ENCODE results near the gene STAG1.
"Not testable (repeated sequence)": the region's sequence is repeated elsewhere in the genome, so short reads cannot be mapped to it uniquely, and the experiment has no call there.

STAG1 gene

GRCh38 chr3:136651581-136651980, 100.6 kb downstream of the STAG1 start:
- Histone ChIP-seq H3K27ac (ENCODE audit: low read depth, low read length) (no peak overlapping the region), H3K27me3 (ENCODE audit: control insufficient read depth, insufficient read depth, low read length) (no peaks in the 10 kb centered on the region), H3K4me3 (ENCODE audit: low read depth, low read length) (no peak overlapping the region), H3K4me1 (ENCODE audit: control insufficient read depth, insufficient read depth, low read length) (no peaks in the 10 kb centered on the region; the same call in 1 of the 2 replicates), H3K9ac (ENCODE audit: low read length) (no peak overlapping the region), H3K36me3 (ENCODE audit: control insufficient read depth, insufficient read depth, low read length) (0 out of 2 replicates have a peak, but pooled peaks cover 2% of the 10 kb centered on the region), H3K9me3 (ENCODE audit: control insufficient read depth, insufficient read depth, low read depth, low read length) (peaks cover 24% of the 10 kb centered on the region)

GRCh38 chr3:136650461-136650860, 101.7 kb downstream of the STAG1 start:
- Histone ChIP-seq H3K4me1 (ENCODE audit: control insufficient read depth, insufficient read depth, low read length) (no peaks in the 10 kb centered on the region; the same call in 1 of the 2 replicates), H3K27ac (ENCODE audit: low read depth, low read length) (no peak overlapping the region), H3K4me3 (ENCODE audit: low read depth, low read length) (no peak overlapping the region), H3K9ac (ENCODE audit: low read length) (no peak overlapping the region), H3K36me3 (ENCODE audit: control insufficient read depth, insufficient read depth, low read length) (0 out of 2 replicates have a peak, but pooled peaks cover 2% of the 10 kb centered on the region), H3K27me3 (ENCODE audit: control insufficient read depth, insufficient read depth, low read length) (no peaks in the 10 kb centered on the region), H3K9me3 (ENCODE audit: control insufficient read depth, insufficient read depth, low read depth, low read length) (peaks cover 19% of the 10 kb centered on the region)

GRCh38 chr3:136645915-136646314, 106.3 kb downstream of the STAG1 start:
- no peaks in the 10 kb centered on the region for H3K4me1 ChIP-seq (ENCODE audit: control insufficient read depth, insufficient read depth, low read length)
- H3K36me3 ChIP-seq (ENCODE audit: control insufficient read depth, insufficient read depth, low read length): no peaks in the 10 kb centered on the region
- no peak overlapping the region for H3K27ac ChIP-seq (ENCODE audit: low read depth, low read length)
- no peak overlapping the region for H3K9ac ChIP-seq (ENCODE audit: low read length)
- H3K27me3 ChIP-seq (ENCODE audit: control insufficient read depth, insufficient read depth, low read length): no peaks in the 10 kb centered on the region
- H3K4me3 ChIP-seq (ENCODE audit: low read depth, low read length): no peak overlapping the region
- H3K9me3 ChIP-seq (ENCODE audit: control insufficient read depth, insufficient read depth, low read depth, low read length): no peaks in the 10 kb centered on the region

- no peaks in the 10 kb centered on the region for H3K4me1 ChIP-seq (ENCODE audit: control insufficient read depth, insufficient read depth, low read length)
- H3K27me3 ChIP-seq (ENCODE audit: control insufficient read depth, insufficient read depth, low read length): no peaks in the 10 kb centered on the region
- no peak overlapping the region for H3K9ac ChIP-seq (ENCODE audit: low read length)
- H3K36me3 ChIP-seq (ENCODE audit: control insufficient read depth, insufficient read depth, low read length): no peaks in the 10 kb centered on the region
- H3K27ac ChIP-seq (ENCODE audit: low read depth, low read length): no peak overlapping the region
- H3K9me3 ChIP-seq (ENCODE audit: control insufficient read depth, insufficient read depth, low read depth, low read length): no peaks in the 10 kb centered on the region
- no peak overlapping the region for H3K4me3 ChIP-seq (ENCODE audit: low read depth, low read length)
Observed at GRCh38 chr3:136644212-136644611, 108.0 kb downstream of the STAG1 start.

- H3K4me3 ChIP-seq (ENCODE audit: low read depth, low read length); H3K27me3 ChIP-seq (ENCODE audit: control insufficient read depth, insufficient read depth, low read length); H3K27ac ChIP-seq (ENCODE audit: low read depth, low read length); H3K4me1 ChIP-seq (ENCODE audit: control insufficient read depth, insufficient read depth, low read length); H3K9ac ChIP-seq (ENCODE audit: low read length); H3K36me3 ChIP-seq (ENCODE audit: control insufficient read depth, insufficient read depth, low read length); H3K9me3 ChIP-seq (ENCODE audit: control insufficient read depth, insufficient read depth, low read depth, low read length): not testable (repeated sequence)
Observed at GRCh38 chr3:136643380-136643779, 108.8 kb downstream of the STAG1 start.

- Histone ChIP-seq H3K27ac (ENCODE audit: low read depth, low read length) (no peak overlapping the region), H3K9ac (ENCODE audit: low read length) (no peak overlapping the region), H3K4me1 (ENCODE audit: control insufficient read depth, insufficient read depth, low read length) (no peaks in the 10 kb centered on the region), H3K9me3 (ENCODE audit: control insufficient read depth, insufficient read depth, low read depth, low read length) (no peaks in the 10 kb centered on the region), H3K36me3 (ENCODE audit: control insufficient read depth, insufficient read depth, low read length) (no peaks in the 10 kb centered on the region), H3K27me3 (ENCODE audit: control insufficient read depth, insufficient read depth, low read length) (no peaks in the 10 kb centered on the region), H3K4me3 (ENCODE audit: low read depth, low read length) (no peak overlapping the region)
Observed at GRCh38 chr3:136642711-136643110, 109.5 kb downstream of the STAG1 start.

GRCh38 chr3:136639069-136639468, 113.1 kb downstream of the STAG1 start:
- H3K27ac ChIP-seq (ENCODE audit: low read depth, low read length): no peak overlapping the region

GRCh38 chr3:136637176-136637575, 115.0 kb downstream of the STAG1 start:
- H3K4me1 ChIP-seq (ENCODE audit: control insufficient read depth, insufficient read depth, low read length): peaks cover 3% of the 10 kb centered on the region; the same call in 1 of the 2 replicates
- H3K27me3 ChIP-seq (ENCODE audit: control insufficient read depth, insufficient read depth, low read length): no peaks in the 10 kb centered on the region
- H3K4me3 ChIP-seq (ENCODE audit: low read depth, low read length): no peak overlapping the region
- H3K9ac ChIP-seq (ENCODE audit: low read length): no peak overlapping the region
- H3K27ac ChIP-seq (ENCODE audit: low read depth, low read length): no peak overlapping the region
- no peaks in the 10 kb centered on the region for H3K36me3 ChIP-seq (ENCODE audit: control insufficient read depth, insufficient read depth, low read length)
- H3K9me3 ChIP-seq (ENCODE audit: control insufficient read depth, insufficient read depth, low read depth, low read length): no peaks in the 10 kb centered on the region

More at GRCh38 chr3:136639069-136639468, 113.1 kb downstream of the STAG1 start:
- Histone ChIP-seq H3K4me1 (ENCODE audit: control insufficient read depth, insufficient read depth, low read length) (no peaks in the 10 kb centered on the region), H3K9me3 (ENCODE audit: control insufficient read depth, insufficient read depth, low read depth, low read length) (no peaks in the 10 kb centered on the region), H3K9ac (ENCODE audit: low read length) (no peak overlapping the region), H3K4me3 (ENCODE audit: low read depth, low read length) (no peak overlapping the region), H3K36me3 (ENCODE audit: control insufficient read depth, insufficient read depth, low read length) (no peaks in the 10 kb centered on the region), H3K27me3 (ENCODE audit: control insufficient read depth, insufficient read depth, low read length) (no peaks in the 10 kb centered on the region)

- H3K9me3 ChIP-seq (ENCODE audit: control insufficient read depth, insufficient read depth, low read depth, low read length): no peaks in the 10 kb centered on the region
- no peak overlapping the region for H3K9ac ChIP-seq (ENCODE audit: low read length)
- H3K27ac ChIP-seq (ENCODE audit: low read depth, low read length): no peak overlapping the region
- H3K4me1 ChIP-seq (ENCODE audit: control insufficient read depth, insufficient read depth, low read length): peaks cover 10% of the 10 kb centered on the region; the same call in 1 of the 2 replicates
- no peaks in the 10 kb centered on the region for H3K27me3 ChIP-seq (ENCODE audit: control insufficient read depth, insufficient read depth, low read length)
- H3K4me3 ChIP-seq (ENCODE audit: low read depth, low read length): no peak overlapping the region
- no peaks in the 10 kb centered on the region for H3K36me3 ChIP-seq (ENCODE audit: control insufficient read depth, insufficient read depth, low read length)
Observed at GRCh38 chr3:136634821-136635220, 117.4 kb downstream of the STAG1 start.

- H3K4me1 ChIP-seq (ENCODE audit: control insufficient read depth, insufficient read depth, low read length): peaks cover 10% of the 10 kb centered on the region; the same call in 1 of the 2 replicates
- H3K9me3 ChIP-seq (ENCODE audit: control insufficient read depth, insufficient read depth, low read depth, low read length): no peaks in the 10 kb centered on the region
- no peak overlapping the region for H3K4me3 ChIP-seq (ENCODE audit: low read depth, low read length)
- H3K9ac ChIP-seq (ENCODE audit: low read length): no peak overlapping the region
- H3K27ac ChIP-seq (ENCODE audit: low read depth, low read length): no peak overlapping the region
- no peaks in the 10 kb centered on the region for H3K36me3 ChIP-seq (ENCODE audit: control insufficient read depth, insufficient read depth, low read length)
- no peaks in the 10 kb centered on the region for H3K27me3 ChIP-seq (ENCODE audit: control insufficient read depth, insufficient read depth, low read length)
Observed at GRCh38 chr3:136632625-136633081, 119.5 kb downstream of the STAG1 start.

GRCh38 chr3:136631424-136631823, 120.8 kb downstream of the STAG1 start:
- H3K27ac ChIP-seq (ENCODE audit: low read depth, low read length): no peak overlapping the region
- no peaks in the 10 kb centered on the region for H3K27me3 ChIP-seq (ENCODE audit: control insufficient read depth, insufficient read depth, low read length)
- no peaks in the 10 kb centered on the region for H3K9me3 ChIP-seq (ENCODE audit: control insufficient read depth, insufficient read depth, low read depth, low read length)
- H3K4me3 ChIP-seq (ENCODE audit: low read depth, low read length): no peak overlapping the region
- H3K4me1 ChIP-seq (ENCODE audit: control insufficient read depth, insufficient read depth, low read length): peaks cover 10% of the 10 kb centered on the region; the same call in 1 of the 2 replicates
- no peaks in the 10 kb centered on the region for H3K36me3 ChIP-seq (ENCODE audit: control insufficient read depth, insufficient read depth, low read length)
- H3K9ac ChIP-seq (ENCODE audit: low read length): no peak overlapping the region

GRCh38 chr3:136630915-136631314, 121.3 kb downstream of the STAG1 start:
- H3K27me3 ChIP-seq (ENCODE audit: control insufficient read depth, insufficient read depth, low read length): no peaks in the 10 kb centered on the region
- no peak overlapping the region for H3K9ac ChIP-seq (ENCODE audit: low read length)
- no peaks in the 10 kb centered on the region for H3K9me3 ChIP-seq (ENCODE audit: control insufficient read depth, insufficient read depth, low read depth, low read length)
- no peak overlapping the region for H3K4me3 ChIP-seq (ENCODE audit: low read depth, low read length)
- H3K27ac ChIP-seq (ENCODE audit: low read depth, low read length): no peak overlapping the region
- H3K4me1 ChIP-seq (ENCODE audit: control insufficient read depth, insufficient read depth, low read length): peaks cover 10% of the 10 kb centered on the region; the same call in 1 of the 2 replicates
- no peaks in the 10 kb centered on the region for H3K36me3 ChIP-seq (ENCODE audit: control insufficient read depth, insufficient read depth, low read length)
